Spinal cord (tissue), 10 donors: Measurements from ENCODE around the gene PIWIL1. TPM values are rescaled to one million over a fixed set of nuclear protein-coding genes. Genes with fewer than 3 reads are reported as not detected.

Source experiments
- DNase-seq, 6 donors: peaks; one replicate each; pipeline versions ENCODE4 v3.0.0 to v3.0.0-alpha.2; 2013 to 2015; ENCODE audit warnings: low spot score in 6 of 6, low read depth in 4 of 6
- H3K27ac ChIP-seq: one replicate; pipeline ENCODE4 v1.5.1; 2013; ENCODE audit warnings: low read depth, low read length, control low read depth
- H3K27me3 ChIP-seq: one replicate; pipeline ENCODE4 v1.6.1; 2013; ENCODE audit warnings: low read length; ENCODE audit not compliant: control insufficient read depth, insufficient read depth
- H3K36me3 ChIP-seq: one replicate; pipeline ENCODE4 v1.6.1; 2013; ENCODE audit warnings: low read length; ENCODE audit not compliant: control insufficient read depth, insufficient read depth
- H3K4me1 ChIP-seq: one replicate; pipeline ENCODE4 v1.6.1; 2013; ENCODE audit warnings: low read length; ENCODE audit not compliant: control insufficient read depth, insufficient read depth
- H3K4me3 ChIP-seq: one replicate; pipeline ENCODE4 v1.5.1; 2013; ENCODE audit warnings: low read depth, low read length, control low read depth
- H3K9me3 ChIP-seq: one replicate; pipeline ENCODE4 v1.6.1; 2013; ENCODE audit warnings: low read length; ENCODE audit not compliant: control insufficient read depth, insufficient read depth
- WGBS: methylation state at CpG from one replicate; pipeline ENCODE4 v1.1.5; 2013; ENCODE audit warnings: missing lambda C conversion rate; ENCODE audit not compliant: insufficient coverage; 5-methylcytosine and 5-hydroxymethylcytosine counted together
- polyA plus RNA-seq, 2 donors: library from polyadenylated mRNA; unstranded; fragments of 120-200 nt; gene quantifications; one replicate each; pipeline ENCODE4 v1.2.1, GENCODE V29; 2013; ENCODE audit not compliant: insufficient read length in 2 of 2
- total RNA-seq, 2 donors: library from RNA; depleted of rRNA in 1 of 2; stranded (reverse); fragments of 120-200 nt in 1 of 2; fragments of >200 nt in 1 of 2; gene quantifications; one replicate each; pipeline versions ENCODE4 v1.2.3 to v1.2.4, GENCODE V29; 2013 to 2014
- donor health status: healthy.

Gene PIWIL1
- total and polyA plus RNA-seq, 4 donors: 0.17 to 1.3 (median 0.44) TPM

DNA sequence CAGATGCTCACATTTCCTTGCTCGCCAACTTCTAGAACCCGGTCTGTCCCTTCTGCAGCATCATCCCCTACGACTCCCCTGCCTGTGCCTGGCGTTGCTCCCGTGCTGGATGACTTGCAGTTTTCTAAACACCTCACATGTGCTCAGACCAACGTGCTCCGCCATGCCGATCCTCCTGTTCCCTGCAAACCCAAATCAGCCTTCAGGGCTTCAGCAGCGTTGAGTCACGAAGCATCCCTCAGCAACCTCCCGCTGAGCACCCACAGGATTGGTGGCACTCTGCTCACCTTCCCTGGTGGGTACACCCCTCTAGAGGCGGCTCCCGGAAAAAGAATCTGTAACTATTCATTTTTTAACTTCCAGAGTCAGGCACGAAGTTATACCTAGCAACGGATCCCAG is 2.8 kb upstream of the PIWIL1 start:
- WGBS: 26% methylated on average over 14 of the region's 15 CpGs
- no peaks in the 10 kb centered on the region for H3K9me3 ChIP-seq
- H3K36me3 ChIP-seq: no peaks in the 10 kb centered on the region
- peaks cover 17% of the 10 kb centered on the region for H3K27me3 ChIP-seq
- no peak overlapping the region for H3K27ac ChIP-seq
- no peak overlapping the region for H3K4me3 ChIP-seq
- peak in 1 of 6 donors; percentile 57 for DNase-seq
- peaks cover 18% of the 10 kb centered on the region for H3K4me1 ChIP-seq

DNA sequence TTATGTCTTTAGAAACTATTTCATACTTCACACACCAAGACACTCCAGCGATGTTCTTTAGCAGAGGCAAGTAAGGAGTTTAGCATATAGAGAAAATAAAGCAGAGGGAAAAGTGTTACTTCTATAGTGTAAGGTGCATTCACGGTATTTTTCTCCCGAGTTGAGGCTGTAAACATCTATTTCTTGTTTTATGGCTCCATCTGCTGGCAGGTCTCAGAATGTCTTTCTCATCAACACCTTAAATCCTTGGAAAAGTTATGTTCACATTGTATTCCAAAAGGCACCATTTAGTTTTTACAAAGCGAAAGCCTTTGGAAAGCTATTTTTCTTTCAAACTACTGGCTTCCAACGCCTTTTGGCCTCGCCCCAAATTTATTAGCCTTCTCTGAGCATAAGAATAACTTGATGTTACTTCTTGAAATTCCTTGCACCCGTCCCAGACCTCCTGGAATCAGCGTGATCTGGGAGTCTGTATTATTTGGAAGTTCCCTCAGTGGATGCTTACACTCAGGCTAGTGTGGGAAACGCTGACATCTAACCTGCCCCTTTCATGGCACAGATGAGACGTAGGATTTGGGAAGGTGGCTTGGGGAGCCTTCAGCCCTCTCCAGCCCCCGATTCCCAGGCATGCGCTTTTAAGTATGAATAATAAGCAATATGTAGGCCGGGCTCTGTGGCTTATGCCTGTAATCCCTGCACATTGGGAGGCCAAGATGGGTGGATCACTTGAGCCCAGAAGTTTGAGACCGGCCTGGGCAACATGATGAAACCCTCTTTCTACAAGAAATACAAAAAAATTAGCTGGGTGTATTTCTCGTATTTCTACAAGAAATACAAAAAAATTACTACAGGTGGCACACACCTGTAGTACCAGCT is 1.9 kb upstream of the PIWIL1 start:
- H3K36me3 ChIP-seq: no peaks in the 10 kb centered on the region
- WGBS: 51% methylated on average over 11 of the region's 15 CpGs
- peaks cover 18% of the 10 kb centered on the region for H3K4me1 ChIP-seq
- H3K4me3 ChIP-seq: no peak overlapping the region
- H3K9me3 ChIP-seq: no peaks in the 10 kb centered on the region
- DNase-seq: peak; percentile 68 to 97 (median 83)
- H3K27ac ChIP-seq: no peak overlapping the region
- H3K27me3 ChIP-seq: peaks cover 23% of the 10 kb centered on the region

DNA sequence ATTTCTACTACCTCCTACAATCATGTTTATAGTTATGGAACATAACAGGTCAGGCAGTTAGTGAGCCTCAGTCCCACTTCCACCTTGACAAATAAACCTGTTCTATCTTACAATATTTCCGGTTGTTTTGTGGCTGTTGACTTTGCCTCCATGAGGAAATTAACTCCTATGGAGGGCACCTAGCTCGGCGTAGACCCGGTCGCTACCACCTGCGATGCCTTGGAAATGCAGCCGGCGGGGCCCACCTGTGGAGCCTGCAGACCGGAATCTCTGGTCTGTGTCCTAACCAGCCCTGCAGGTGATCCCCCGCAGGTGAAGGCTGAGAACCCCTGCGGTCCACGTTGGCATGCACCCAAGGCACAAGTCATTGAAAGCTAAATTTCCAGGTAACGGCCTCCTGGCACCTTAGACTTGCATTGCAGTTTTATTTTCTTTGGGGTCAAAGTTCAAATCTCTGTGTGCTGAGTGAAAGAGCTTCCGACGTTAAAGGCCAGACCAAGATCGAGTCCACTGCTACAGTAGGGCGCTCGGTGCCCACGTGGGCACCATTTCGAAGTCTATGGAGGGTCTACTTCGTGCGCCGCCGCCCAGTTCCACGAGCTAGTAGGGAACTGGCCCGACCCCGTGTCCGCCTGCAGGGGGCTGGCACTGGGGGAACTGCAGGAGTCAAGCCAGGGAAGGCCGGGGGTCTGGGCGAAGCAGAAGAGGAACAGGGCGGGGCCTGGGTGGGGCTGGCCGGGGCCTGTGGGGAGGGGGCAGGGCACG is 782 bp upstream of the PIWIL1 start:
- 67% methylated on average over 27 of the region's 33 CpGs for WGBS
- DNase-seq: no peak

DNA sequence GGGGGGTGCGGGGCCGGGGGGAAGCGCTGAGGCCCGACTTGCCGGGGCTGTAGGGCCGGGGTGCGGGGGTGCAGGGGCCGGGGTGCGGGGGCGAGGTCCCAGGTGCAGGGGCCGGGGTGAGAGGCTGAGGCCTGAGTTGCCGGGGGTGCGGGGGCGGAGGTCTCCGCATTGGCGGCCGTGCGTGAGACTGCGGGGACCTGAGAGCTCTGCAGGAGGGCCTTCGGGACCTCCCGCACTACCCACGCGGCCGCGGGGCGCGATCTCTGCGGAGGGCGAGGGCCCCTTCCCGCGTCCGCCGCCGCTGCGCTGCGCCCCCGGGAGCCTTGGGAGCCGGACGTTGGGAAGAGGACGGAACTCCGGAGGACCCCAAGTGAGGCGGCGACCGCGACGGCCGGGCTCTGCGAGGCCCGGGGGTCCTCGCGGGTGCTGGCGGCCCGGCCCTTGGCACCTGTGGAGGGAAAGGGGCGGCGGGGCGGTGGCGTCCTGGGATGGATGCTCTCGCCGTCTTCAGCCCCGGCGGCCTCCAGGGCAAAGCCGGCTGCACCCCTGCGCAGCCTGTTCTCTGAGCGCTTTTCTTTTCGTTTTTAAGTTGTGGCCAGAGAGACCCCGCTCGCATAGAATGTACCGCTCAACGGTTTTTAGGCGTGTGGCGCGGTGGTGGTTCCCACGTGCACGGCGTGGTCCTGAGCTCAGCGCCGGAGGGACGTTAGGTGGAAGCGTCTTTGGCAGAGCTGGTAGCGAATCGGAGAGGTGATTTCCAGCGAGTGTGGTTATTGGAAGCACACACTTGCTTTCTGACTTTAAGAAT is 1.3 kb downstream of the PIWIL1 start:
- no peaks in the 10 kb centered on the region for H3K36me3 ChIP-seq
- H3K4me3 ChIP-seq: no peak overlapping the region
- WGBS: 9% methylated on average over 77 of the region's 82 CpGs
- peak in 2 of 6 donors; percentile 20 to 51 for DNase-seq
- H3K27me3 ChIP-seq: peaks cover 26% of the 10 kb centered on the region
- H3K27ac ChIP-seq: no peak overlapping the region
- no peaks in the 10 kb centered on the region for H3K9me3 ChIP-seq
- peaks cover 18% of the 10 kb centered on the region for H3K4me1 ChIP-seq

More for the DNA sequence above, 782 bp upstream of the PIWIL1 start:
- H3K27ac ChIP-seq: no peak overlapping the region
- H3K4me3 ChIP-seq: no peak overlapping the region
- no peaks in the 10 kb centered on the region for H3K36me3 ChIP-seq
- peaks cover 18% of the 10 kb centered on the region for H3K4me1 ChIP-seq
- H3K9me3 ChIP-seq: no peaks in the 10 kb centered on the region
- peaks cover 26% of the 10 kb centered on the region for H3K27me3 ChIP-seq

DNA sequence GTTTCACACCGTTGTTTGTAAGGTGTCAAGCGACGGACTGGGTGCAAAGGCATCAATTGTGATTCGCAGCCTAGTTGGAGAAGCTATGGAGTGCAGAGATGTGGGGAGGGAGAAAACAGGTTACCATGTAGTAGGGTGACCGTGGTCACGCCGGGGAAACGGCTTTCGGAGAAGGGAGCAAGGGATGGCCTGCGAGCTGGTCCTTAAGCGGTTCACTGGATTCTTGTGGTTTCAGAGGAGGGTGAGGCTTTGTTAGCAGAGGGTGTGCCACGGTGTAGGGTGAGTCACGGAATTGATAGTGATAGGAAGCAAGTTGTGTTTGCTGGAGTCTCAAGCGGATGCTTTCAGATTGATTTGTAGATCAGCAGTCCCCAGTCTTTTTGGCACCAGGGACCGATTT is 2.3 kb downstream of the PIWIL1 start:
- H3K4me3 ChIP-seq: no peak overlapping the region
- peaks cover 20% of the 10 kb centered on the region for H3K27me3 ChIP-seq
- 70% methylated on average over 15 of the region's 15 CpGs for WGBS
- DNase-seq: no peak
- no peaks in the 10 kb centered on the region for H3K9me3 ChIP-seq
- H3K4me1 ChIP-seq: peaks cover 16% of the 10 kb centered on the region
- no peaks in the 10 kb centered on the region for H3K36me3 ChIP-seq
- H3K27ac ChIP-seq: no peak overlapping the region

DNA sequence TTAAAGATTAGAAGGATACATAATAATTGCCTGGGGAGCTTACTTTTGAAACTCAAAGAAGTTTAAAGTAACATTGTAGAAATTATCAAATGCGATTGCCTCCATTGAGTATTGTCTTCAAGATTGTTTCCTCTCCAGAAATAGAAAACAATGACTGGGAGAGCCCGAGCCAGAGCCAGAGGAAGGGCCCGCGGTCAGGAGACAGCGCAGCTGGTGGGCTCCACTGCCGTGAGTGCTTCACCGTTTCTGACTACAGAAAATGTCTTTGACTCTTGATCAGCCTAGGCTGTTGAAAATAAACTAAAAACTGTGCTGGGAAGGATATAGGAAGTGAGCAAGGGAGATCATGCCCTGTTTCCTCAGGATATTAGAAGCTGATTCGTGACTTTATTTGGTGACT is 4.8 kb downstream of the PIWIL1 start:
- H3K4me3 ChIP-seq: no peak overlapping the region
- peaks cover 18% of the 10 kb centered on the region for H3K27me3 ChIP-seq
- H3K27ac ChIP-seq: no peak overlapping the region
- DNase-seq: no peak
- peaks cover 14% of the 10 kb centered on the region for H3K4me1 ChIP-seq
- no peaks in the 10 kb centered on the region for H3K9me3 ChIP-seq
- WGBS: 76% methylated on average over 4 of the region's 8 CpGs
- H3K36me3 ChIP-seq: no peaks in the 10 kb centered on the region

DNA sequence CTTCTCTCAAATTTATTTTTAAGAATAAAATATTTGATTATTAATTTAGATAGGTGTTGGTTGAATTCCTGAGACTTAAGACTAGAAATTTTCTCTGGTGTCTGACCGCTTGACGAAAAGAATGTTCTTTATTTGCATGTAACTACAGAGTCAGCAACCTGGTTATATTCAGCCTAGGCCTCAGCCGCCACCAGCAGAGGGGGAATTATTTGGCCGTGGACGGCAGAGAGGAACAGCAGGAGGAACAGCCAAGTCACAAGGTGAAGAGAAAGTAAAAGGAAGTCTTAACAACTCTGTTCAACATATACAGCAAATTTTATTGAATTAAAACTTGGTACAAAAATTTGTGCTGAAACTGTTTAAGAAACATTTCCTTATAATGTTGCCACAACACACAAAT is 5.2 kb downstream of the PIWIL1 start:
- Histone ChIP-seq H3K27me3 (peaks cover 18% of the 10 kb centered on the region), H3K4me1 (peaks cover 11% of the 10 kb centered on the region), H3K36me3 (no peaks in the 10 kb centered on the region), H3K4me3 (no peak overlapping the region), H3K27ac (no peak overlapping the region), H3K9me3 (no peaks in the 10 kb centered on the region)
- DNase-seq: no peak
- 100% methylated on average over 1 of the region's 5 CpGs for WGBS

DNA sequence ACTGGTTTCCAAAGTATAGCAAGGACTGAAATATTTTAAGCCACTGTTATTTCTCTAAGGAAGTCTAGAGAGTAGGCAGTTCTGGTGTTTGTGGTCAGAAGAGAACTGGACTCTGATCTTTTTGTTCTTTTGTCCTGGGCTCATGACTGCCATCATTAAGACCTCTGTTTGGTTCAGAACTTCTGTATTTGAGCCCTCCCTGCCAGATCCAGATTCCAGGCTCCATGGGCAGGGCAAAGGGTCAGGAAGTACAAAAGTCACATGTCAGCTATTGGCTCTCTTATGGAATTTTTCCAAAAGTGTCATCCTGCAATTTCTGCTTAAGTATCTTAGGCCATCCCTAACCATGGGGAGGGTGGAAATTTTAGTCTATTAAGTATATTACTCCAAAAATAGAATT is 6.8 kb downstream of the PIWIL1 start:
- H3K27me3 ChIP-seq: peaks cover 13% of the 10 kb centered on the region
- H3K4me3 ChIP-seq: no peak overlapping the region
- H3K36me3 ChIP-seq: no peaks in the 10 kb centered on the region
- DNase-seq: no peak
- peaks cover 3% of the 10 kb centered on the region for H3K4me1 ChIP-seq
- H3K27ac ChIP-seq: no peak overlapping the region
- no peaks in the 10 kb centered on the region for H3K9me3 ChIP-seq

DNA sequence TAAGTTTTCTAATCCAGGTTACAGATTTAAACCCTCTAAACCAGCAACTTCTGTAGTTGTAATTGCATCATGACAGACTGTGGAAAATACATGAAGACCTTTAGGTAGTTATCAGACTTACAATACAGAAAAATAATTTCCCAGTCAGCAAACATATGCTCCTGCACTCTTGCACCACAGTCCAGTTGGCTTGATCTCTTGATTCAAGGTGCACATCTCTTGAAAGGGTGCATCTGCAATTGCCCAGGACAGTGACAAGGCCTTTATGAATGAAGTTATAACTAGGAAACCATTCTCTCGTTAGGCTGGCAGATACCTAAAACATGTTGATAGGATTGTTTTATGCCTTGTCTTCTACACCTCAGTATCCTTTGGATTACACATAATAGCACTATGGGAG is 7.6 kb downstream of the PIWIL1 start:
- no peak overlapping the region for H3K27ac ChIP-seq
- peaks cover 6% of the 10 kb centered on the region for H3K27me3 ChIP-seq
- no peaks in the 10 kb centered on the region for H3K4me1 ChIP-seq
- H3K9me3 ChIP-seq: no peaks in the 10 kb centered on the region
- no CpG with 5 or more reads among the region's 1 CpG for WGBS
- H3K36me3 ChIP-seq: no peaks in the 10 kb centered on the region
- H3K4me3 ChIP-seq: no peak overlapping the region
- DNase-seq: no peak
